Stromal cell of bone marrow (primary cell): ENCODE data around the gene GTPBP8.
"Not testable (repeated sequence)": the region's sequence is repeated elsewhere in the genome, so short reads cannot be mapped to it uniquely, and the experiment has no call there.

Experiments
- DNase-seq: peaks from one replicate; pipeline ENCODE4 v3.0.0-alpha.2; 2012; ENCODE audit warnings: low read depth

GTPBP8 gene

GRCh38 chr3:113000691-113001090 is 9.9 kb downstream of the GTPBP8 start:
- DNase-seq: no peak

DNA sequence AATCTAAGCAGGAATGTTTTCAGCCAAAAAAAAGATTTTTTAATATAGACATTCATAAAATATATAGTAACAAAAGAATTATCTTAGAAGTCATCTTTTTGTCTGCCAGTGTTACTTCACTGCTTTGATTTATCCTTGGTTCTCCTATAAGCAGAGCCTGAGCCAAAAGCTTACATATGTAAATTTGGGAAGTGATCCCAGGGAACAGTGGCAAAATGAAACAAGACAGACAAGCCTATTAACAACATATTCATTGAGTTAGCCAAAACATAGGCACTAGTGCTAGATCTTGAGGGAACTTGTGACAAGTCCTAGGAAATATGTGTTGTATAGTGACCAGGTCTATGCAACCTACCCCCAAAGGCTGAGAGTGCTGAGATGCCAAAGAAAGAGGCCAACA is 11.3 kb downstream of the GTPBP8 start:
- DNase-seq: no peak

DNA sequence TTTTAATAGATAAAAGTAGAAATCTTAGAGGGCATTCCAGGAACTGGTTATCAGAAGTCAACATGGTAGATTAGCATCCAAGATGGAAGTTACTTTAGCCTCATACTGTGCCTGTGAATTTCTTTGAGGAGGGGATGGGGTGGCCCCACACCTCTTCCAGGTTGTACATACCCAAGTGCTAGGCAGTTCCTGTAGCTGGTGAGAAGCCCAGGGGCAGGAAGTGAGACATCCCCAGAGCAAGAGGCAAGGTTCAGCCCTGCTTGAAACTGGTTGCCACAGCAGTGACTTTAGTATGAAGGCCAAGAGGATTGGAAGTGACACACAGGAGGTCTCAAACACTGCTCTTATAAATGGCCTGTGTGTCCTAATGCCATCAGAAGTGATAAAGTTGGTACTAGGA is 11.9 kb downstream of the GTPBP8 start:
- no peak for DNase-seq

DNA sequence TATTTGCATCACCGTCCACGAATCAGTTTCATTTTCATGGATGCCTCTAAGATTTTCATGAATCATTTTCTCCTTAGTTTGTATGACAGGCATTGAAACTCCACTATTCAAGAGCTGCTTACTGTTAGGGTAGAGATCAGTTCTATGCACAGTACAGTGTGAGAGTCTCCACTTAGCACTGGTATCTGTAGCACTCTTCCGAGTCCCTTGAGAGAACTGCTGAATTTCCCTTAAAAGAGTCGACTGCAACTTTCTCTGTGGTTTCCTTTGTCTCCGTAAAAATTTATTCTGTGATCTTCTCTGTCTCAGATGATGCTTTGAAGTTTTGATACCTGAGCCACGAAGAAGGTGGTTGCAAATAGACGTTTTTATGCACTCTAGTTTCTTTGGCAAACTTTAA is 14.8 kb downstream of the GTPBP8 start:
- no peak for DNase-seq

DNA sequence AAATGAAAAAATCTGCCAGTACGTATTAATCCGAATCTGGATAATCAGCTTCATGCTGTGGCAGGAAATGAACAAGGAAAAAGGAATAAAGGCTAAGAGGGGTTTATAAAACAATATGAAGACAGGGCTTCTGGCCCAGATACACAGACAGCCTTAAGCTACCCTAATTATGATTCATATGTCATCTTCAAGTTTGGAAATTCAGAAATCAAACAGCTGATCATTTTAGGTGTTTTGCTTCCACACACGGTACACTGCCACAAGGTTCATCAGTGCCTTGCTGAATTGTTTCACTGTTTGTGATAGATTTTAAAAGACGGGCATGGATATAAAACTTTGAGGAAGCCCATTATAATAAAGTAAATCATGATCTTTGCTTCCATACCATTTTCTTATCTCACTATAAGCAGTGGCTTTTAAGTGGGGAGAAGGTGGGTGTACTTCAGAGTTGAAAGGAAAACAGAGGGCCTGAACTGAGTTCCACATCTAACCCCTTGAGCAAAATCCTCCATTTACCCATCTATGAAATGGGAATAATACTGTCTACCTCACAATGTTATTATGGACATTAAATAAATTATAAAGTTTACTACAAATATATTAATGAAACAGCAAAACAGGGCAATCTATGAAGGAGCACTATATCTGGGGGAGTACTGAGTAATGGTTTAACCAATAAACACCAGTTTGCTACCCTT is 15.7 kb downstream of the GTPBP8 start:
- DNase-seq: no peak

DNA sequence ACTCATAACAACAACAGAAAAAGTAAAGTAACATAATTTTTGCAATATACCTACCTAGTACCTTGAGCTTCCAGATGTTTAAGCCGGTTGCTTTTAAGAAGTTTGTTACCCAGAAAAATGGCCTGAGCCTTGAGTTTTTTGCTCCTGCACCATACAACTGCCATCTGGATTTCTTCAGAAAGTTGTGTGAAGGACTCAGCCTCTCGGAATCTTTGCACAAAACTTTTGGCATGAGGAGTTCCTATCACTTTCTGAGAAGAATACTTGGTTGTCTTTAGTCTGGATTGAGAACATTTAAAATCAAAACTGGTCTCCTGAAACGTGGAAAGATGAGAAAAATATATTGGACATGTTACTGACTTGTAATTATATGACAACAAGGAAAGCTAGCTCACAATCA is 17.3 kb downstream of the GTPBP8 start:
- DNase-seq: no peak

- no peak for DNase-seq
These were observed 22.8 kb downstream of the GTPBP8 start for GRCh38 chr3:113013593-113013992.

DNA sequence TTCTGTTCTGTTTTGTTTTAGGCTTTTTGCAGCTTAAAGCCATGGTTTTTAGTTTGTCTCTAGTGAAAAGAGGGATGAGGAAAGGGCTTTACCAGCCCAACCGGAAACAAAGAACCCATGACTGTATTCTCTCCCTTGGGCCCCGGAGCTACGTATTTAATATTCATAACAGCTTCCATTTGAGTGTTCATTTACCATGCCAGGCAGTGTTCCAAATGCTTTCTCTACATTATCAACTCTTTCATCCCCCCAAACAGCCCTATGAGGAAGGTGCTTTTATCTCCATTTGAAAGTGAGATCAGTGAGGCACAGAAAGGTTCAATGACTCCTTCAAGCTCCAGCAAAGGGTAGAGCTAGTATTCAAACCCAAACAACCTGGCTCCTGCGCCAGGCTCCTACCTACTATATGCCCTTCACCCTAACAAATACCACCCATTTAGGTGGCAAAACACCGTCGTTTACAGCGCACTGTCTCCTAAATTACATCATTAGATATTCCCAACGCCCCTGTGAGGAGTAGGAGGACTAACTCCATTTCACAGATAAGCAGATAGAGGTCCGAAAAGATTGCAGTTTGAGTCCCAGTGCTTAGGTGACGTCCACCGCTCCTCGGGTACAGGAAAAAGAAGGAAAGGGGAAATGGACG is 27.9 kb downstream of the GTPBP8 start:
- peak; percentile 54 for DNase-seq

GRCh38 chr3:113019182-113020137 is 28.7 kb downstream of the GTPBP8 start:
- DNase-seq: peak; percentile 88

DNA sequence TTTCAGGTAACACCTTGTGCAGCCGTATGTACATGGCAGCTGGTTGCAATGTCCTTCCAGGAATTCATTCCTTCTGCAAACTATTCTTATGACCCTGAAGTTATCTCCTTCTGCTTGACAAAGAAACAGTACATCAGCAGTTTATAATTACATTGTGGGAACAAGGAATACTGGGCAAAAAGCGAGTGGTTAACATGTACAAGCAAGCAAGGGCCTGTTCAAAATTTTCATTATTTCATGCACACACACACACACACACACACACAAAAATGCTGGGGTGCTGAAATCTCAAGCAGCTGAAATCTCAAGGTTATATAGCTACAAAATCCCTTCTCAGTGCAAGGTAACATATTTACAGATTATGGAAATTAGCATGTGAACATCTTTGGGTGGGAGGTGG is 30.7 kb downstream of the GTPBP8 start:
- DNase-seq: no peak

DNA sequence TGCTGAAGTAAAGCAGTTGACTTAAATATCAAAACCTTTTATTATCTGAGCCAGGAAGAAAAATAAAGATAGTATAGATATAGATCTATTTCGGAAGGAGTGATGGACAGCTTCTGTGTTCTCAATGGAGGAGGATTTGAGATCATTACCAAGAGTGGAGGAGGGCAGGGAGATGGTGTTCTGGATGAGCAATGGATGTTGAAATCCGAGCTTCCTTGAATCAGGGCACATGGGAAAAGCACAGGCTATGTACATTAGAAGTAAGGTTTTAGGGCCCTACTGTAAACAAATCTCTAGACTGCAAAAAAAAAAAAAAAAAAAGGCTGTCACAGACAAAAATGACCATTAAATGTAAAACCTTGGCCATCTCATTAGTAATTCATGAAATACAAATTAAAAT is 43.2 kb downstream of the GTPBP8 start:
- DNase-seq: peak; percentile 11

DNA sequence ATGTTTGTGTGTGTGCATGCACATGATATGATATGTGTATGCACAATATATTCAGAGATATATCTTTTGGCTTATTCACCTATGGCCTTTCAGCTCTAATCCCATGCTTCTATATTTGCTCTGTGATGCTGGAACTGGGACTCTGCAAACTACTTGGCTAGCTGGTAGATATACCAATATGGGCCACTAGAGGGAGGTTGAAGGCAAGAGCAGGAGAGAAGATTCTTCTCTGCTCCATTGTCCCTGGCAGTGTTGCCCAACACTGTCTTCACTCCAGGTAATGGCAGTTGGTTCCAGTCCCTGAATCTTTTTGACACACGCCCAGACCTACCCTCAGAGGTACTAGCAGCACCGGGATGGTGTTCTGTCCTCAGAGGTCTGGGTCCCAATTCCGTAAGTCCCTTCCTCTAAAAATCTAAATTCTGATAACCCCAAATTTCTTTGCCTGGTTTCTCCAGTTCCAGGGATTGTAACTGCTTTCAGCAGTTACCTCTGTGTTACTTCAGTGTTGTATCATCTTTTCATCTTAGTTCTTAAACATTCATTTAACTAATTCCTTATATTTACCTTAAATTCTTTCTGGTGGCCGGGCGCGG is 44.7 kb downstream of the GTPBP8 start:
- peak; percentile 44 for DNase-seq

- no peak for DNase-seq
These were observed 47.5 kb downstream of the GTPBP8 start for GRCh38 chr3:113038328-113038727.

DNA sequence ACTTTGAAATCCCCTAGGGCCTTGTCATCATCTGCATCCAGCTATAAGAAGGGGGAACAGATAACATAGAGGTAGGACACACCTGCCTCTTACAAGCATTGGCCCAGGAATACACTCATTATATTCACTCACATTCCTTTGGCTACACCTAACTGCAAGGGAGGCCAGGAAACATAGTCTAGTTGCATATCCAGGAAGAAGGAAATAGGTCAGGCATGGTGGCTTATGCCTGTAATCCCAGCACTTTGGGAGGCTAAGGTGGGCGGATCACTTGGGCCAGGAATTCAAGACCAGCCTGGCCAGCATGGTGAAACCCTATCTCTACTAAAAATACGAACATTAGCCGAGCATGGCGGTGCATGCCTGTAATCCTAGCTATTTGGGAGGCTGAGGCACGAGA is 48.8 kb downstream of the GTPBP8 start:
- no peak for DNase-seq

- DNase-seq: no peak
These were observed 49.4 kb downstream of the GTPBP8 start for GRCh38 chr3:113040231-113040630.

DNA sequence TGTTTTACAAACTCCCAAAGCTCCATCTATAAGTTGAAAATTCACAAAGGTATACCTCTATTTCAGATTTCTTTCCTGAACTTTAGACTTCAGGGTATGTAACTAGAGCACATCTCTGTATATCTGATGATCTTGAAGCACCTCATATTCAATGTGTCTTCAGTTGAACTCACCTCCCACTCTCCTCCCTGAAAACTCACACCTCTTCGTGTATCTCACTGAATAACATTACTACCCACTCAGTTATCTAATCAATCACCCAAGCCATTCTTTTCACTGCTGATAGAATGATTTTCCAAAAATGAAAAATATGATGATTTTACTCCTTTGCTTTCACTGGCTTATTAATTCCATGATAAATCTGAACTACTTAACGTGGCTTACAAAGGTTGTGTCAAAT is 52.9 kb downstream of the GTPBP8 start:
- DNase-seq: no peak

GRCh38 chr3:113046186-113046965 is 55.6 kb downstream of the GTPBP8 start:
- not testable (repeated sequence) for DNase-seq

GRCh38 chr3:113051302-113051711 is 60.5 kb downstream of the GTPBP8 start:
- peak; percentile 61 for DNase-seq
